SJCRH30 (cell line): ENCODE results near the gene ZFP69. TPM values are rescaled to one million over a fixed set of nuclear protein-coding genes. Genes with fewer than 3 reads are reported as not detected.
"Not testable (repeated sequence)": the region's sequence is repeated elsewhere in the genome, so short reads cannot be mapped to it uniquely, and the experiment has no call there.

Experiments
- DNase-seq, 2 experiments: peaks; one replicate each; pipeline ENCODE4 v3.0.0-alpha.2; 2015 to 2020
- H3K27ac ChIP-seq: fragments of 250-450 bp; sonication (Bioruptor Pico); 2 replicates; pipeline ENCODE4 v1.5.1; 2020; ENCODE audit warnings: mild to moderate bottlenecking, moderate library complexity
- H3K27me3 ChIP-seq: fragments of 250-450 bp; sonication (Bioruptor Pico); 2 replicates; pipeline ENCODE4 v1.5.1; 2020; ENCODE audit warnings: mild to moderate bottlenecking, moderate library complexity
- H3K36me3 ChIP-seq: fragments of 250-450 bp; sonication (Bioruptor Pico); 2 replicates; pipeline ENCODE4 v1.5.1; 2020; ENCODE audit warnings: mild to moderate bottlenecking, moderate library complexity
- H3K4me1 ChIP-seq: fragments of 250-450 bp; sonication (Bioruptor Pico); 2 replicates; pipeline ENCODE4 v1.5.1; 2020; ENCODE audit warnings: mild to moderate bottlenecking, moderate library complexity
- H3K4me3 ChIP-seq: fragments of 250-450 bp; sonication (Bioruptor Pico); 2 replicates; pipeline ENCODE4 v1.5.1; 2020; ENCODE audit warnings: mild to moderate bottlenecking, moderate library complexity
- H3K9me3 ChIP-seq: fragments of 250-450 bp; sonication (Bioruptor Pico); replicated peaks from 2 replicates; pipeline ENCODE4 v1.5.1; 2020; ENCODE audit warnings: mild to moderate bottlenecking, moderate library complexity
- total RNA-seq: library from RNA; depleted of rRNA; stranded (reverse); fragments of >200 nt; shearing (Covaris generic); gene quantifications from 2 replicates; pipeline ENCODE4 v1.2.3, GENCODE V29; 2014

Gene ZFP69
- total RNA-seq, 1 experiment from 2014 or later: 11.7 TPM

- no peak overlapping the region for H3K4me3 ChIP-seq
- H3K36me3 ChIP-seq: peaks cover 8% of the 10 kb centered on the region; the same call in 1 of the 2 replicates
- H3K9me3 ChIP-seq: peaks cover 4% of the 10 kb centered on the region
Measured at GRCh38 chr1:40475268-40475667, 1.8 kb upstream of the ZFP69 start.

GRCh38 chr1:40477678-40478053, 576 bp downstream of the ZFP69 start:
- DNase-seq: no peak
- Histone ChIP-seq H3K4me3 (peak overlapping the region; percentile 76), H3K36me3 (peaks cover 18% of the 10 kb centered on the region), H3K27me3 (no peaks in the 10 kb centered on the region), H3K4me1 (no peaks in the 10 kb centered on the region), H3K9me3 (peaks cover 4% of the 10 kb centered on the region), H3K27ac (peak overlapping the region; percentile 57)

More at GRCh38 chr1:40475268-40475667, 1.8 kb upstream of the ZFP69 start:
- Histone ChIP-seq H3K4me1 (no peaks in the 10 kb centered on the region), H3K27ac (no peak overlapping the region), H3K27me3 (no peaks in the 10 kb centered on the region)
- DNase-seq: no peak

GRCh38 chr1:40478276-40478675, 1.2 kb downstream of the ZFP69 start:
- Histone ChIP-seq H3K4me3 (peak overlapping the region; percentile 76), H3K9me3 (peaks cover 4% of the 10 kb centered on the region), H3K36me3 (peaks cover 24% of the 10 kb centered on the region), H3K27me3 (no peaks in the 10 kb centered on the region), H3K27ac (no peak overlapping the region), H3K4me1 (no peaks in the 10 kb centered on the region)
- DNase-seq: no peak

- DNase-seq: no peak
- no peaks in the 10 kb centered on the region for H3K4me1 ChIP-seq
Measured at GRCh38 chr1:40479156-40479555, 2.1 kb downstream of the ZFP69 start.

GRCh38 chr1:40495315-40495903, 18.3 kb downstream of the ZFP69 start:
- DNase-seq: peak in 1 of 2 experiments; percentile 26
- H3K4me3 ChIP-seq: no peak overlapping the region
- no peak overlapping the region for H3K27ac ChIP-seq
- no peaks in the 10 kb centered on the region for H3K4me1 ChIP-seq
- H3K27me3 ChIP-seq: no peaks in the 10 kb centered on the region
- H3K9me3 ChIP-seq: peaks cover 41% of the 10 kb centered on the region
- H3K36me3 ChIP-seq: peaks cover 76% of the 10 kb centered on the region

More at GRCh38 chr1:40479156-40479555, 2.1 kb downstream of the ZFP69 start:
- Histone ChIP-seq H3K36me3 (peaks cover 29% of the 10 kb centered on the region), H3K27me3 (no peaks in the 10 kb centered on the region), H3K4me3 (no peak overlapping the region), H3K27ac (no peak overlapping the region), H3K9me3 (peaks cover 4% of the 10 kb centered on the region)

- H3K9me3 ChIP-seq: peaks cover 32% of the 10 kb centered on the region
Measured at GRCh38 chr1:40502651-40503050, 25.6 kb downstream of the ZFP69 start.

GRCh38 chr1:40507973-40508372, 30.9 kb downstream of the ZFP69 start:
- Histone ChIP-seq H3K36me3 (peaks cover 22% of the 10 kb centered on the region), H3K9me3 (peaks cover 16% of the 10 kb centered on the region), H3K27me3 (no peaks in the 10 kb centered on the region), H3K4me3 (peak overlapping the region; percentile 74), H3K27ac (peak overlapping the region; percentile 62), H3K4me1 (no peaks in the 10 kb centered on the region; the same call in 1 of the 2 replicates)
- no peak for DNase-seq

More at GRCh38 chr1:40502651-40503050, 25.6 kb downstream of the ZFP69 start:
- peaks cover 13% of the 10 kb centered on the region for H3K36me3 ChIP-seq
- DNase-seq, H3K4me1 ChIP-seq, H3K27ac ChIP-seq, H3K27me3 ChIP-seq, H3K4me3 ChIP-seq: not testable (repeated sequence)

GRCh38 chr1:40508375-40509341, 31.6 kb downstream of the ZFP69 start, which contains the start of gene EXO5:
EXO5 (plus strand) TSS chr1:40508767; CDS start chr1:40514545, 5,778 bp downstream.
- no peaks in the 10 kb centered on the region for H3K27me3 ChIP-seq
- H3K4me1 ChIP-seq: no peaks in the 10 kb centered on the region; the same call in 1 of the 2 replicates
- DNase-seq: peak; percentile 87 to 91
- peak within 1 kb of the TSS; percentile 62 for H3K27ac ChIP-seq
- H3K4me3 ChIP-seq: peak within 1 kb of the TSS; percentile 74
- peaks cover 14% of the 10 kb centered on the region for H3K9me3 ChIP-seq
- peaks cover 25% of the 10 kb centered on the region for H3K36me3 ChIP-seq

GRCh38 chr1:40519517-40519916, 42.4 kb downstream of the ZFP69 start:
- no peaks in the 10 kb centered on the region for H3K4me1 ChIP-seq
- no peaks in the 10 kb centered on the region for H3K27me3 ChIP-seq
- no peak overlapping the region for H3K4me3 ChIP-seq
- H3K9me3 ChIP-seq: peaks cover 8% of the 10 kb centered on the region; the same call in 1 of the 2 replicates
- peaks cover 24% of the 10 kb centered on the region for H3K36me3 ChIP-seq
- no peak overlapping the region for H3K27ac ChIP-seq
- no peak for DNase-seq

GRCh38 chr1:40530735-40531380, 53.8 kb downstream of the ZFP69 start:
- DNase-seq: peak in 1 of 2 experiments; percentile 5
- H3K4me3 ChIP-seq: peak overlapping the region; percentile 68
- H3K9me3 ChIP-seq: 0 out of 2 replicates have a peak, but pooled peaks cover 8% of the 10 kb centered on the region
- H3K27me3 ChIP-seq: no peaks in the 10 kb centered on the region
- H3K4me1 ChIP-seq: no peaks in the 10 kb centered on the region; the same call in 1 of the 2 replicates
- H3K27ac ChIP-seq: peak overlapping the region; percentile 65
- H3K36me3 ChIP-seq: peaks cover 4% of the 10 kb centered on the region; the same call in 1 of the 2 replicates

- no peaks in the 10 kb centered on the region for H3K27me3 ChIP-seq
- peak; percentile 95 to 97 for DNase-seq
- H3K36me3 ChIP-seq: peaks cover 4% of the 10 kb centered on the region; the same call in 1 of the 2 replicates
Measured at GRCh38 chr1:40531381-40532061, 54.4 kb downstream of the ZFP69 start, which contains the start of gene ZNF684. ZNF684 (plus strand) TSS chr1:40531637; CDS start chr1:40533167, 1,530 bp downstream.

GRCh38 chr1:40532062-40532389, 54.9 kb downstream of the ZFP69 start:
- 0 out of 2 replicates have a peak, but pooled peaks cover 4% of the 10 kb centered on the region for H3K9me3 ChIP-seq
- no peaks in the 10 kb centered on the region for H3K27me3 ChIP-seq
- H3K4me1 ChIP-seq: no peaks in the 10 kb centered on the region; the same call in 1 of the 2 replicates
- H3K36me3 ChIP-seq: peaks cover 4% of the 10 kb centered on the region; the same call in 1 of the 2 replicates
- no peak for DNase-seq
- peak overlapping the region; percentile 65 for H3K27ac ChIP-seq
- peak overlapping the region; percentile 68 for H3K4me3 ChIP-seq

More at GRCh38 chr1:40531381-40532061, 54.4 kb downstream of the ZFP69 start, which contains the start of gene ZNF684:
- H3K4me1 ChIP-seq: no peaks in the 10 kb centered on the region; the same call in 1 of the 2 replicates
- peak within 1 kb of the TSS; percentile 68 for H3K4me3 ChIP-seq
- H3K9me3 ChIP-seq: 0 out of 2 replicates have a peak, but pooled peaks cover 4% of the 10 kb centered on the region
- H3K27ac ChIP-seq: peak within 1 kb of the TSS; percentile 65

GRCh38 chr1:40532844-40533424, 55.8 kb downstream of the ZFP69 start:
- Histone ChIP-seq H3K36me3 (peaks cover 7% of the 10 kb centered on the region; the same call in 1 of the 2 replicates), H3K9me3 (0 out of 2 replicates have a peak, but pooled peaks cover 4% of the 10 kb centered on the region), H3K27me3 (no peaks in the 10 kb centered on the region), H3K4me3 (no peak overlapping the region), H3K4me1 (no peaks in the 10 kb centered on the region; the same call in 1 of the 2 replicates), H3K27ac (no peak overlapping the region)
- peak; percentile 44 to 76 for DNase-seq
